GM19395 (cell line): Measurements from ENCODE around the gene LRP4.

Source experiments
- ATAC-seq: cut with Tn5 transposase; IDR thresholded peaks from one replicate; pipeline ENCODE4 v1.9.1; 2021; ENCODE audit warnings: mild to moderate bottlenecking, moderate library complexity; ENCODE audit not compliant: unreplicated experiment

The LRP4 gene

GRCh38 chr11:46894961-46895360 lies 23.4 kb downstream of the LRP4 start:
- no peak for ATAC-seq

DNA sequence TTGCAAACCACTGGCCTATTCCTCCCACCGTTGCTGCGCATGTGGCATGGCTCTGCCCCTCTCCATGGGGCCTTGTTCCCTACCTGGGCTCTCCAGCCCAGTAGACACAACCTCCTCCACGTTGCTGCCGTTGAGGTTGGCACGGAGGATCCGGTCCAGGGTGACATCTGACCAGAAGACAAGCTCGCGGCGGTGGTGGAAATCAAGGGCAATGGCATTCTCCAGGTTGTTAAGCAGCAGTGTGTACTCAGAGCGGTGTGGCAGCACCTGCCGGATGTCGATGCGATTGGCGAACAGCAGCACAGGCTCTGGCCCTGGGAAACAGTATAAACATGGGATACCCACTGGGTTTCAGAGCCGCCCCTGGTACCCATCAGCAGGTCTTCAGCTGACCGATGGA lies 23.8 kb downstream of the LRP4 start:
- ATAC-seq, result no peak

GRCh38 chr11:46892838-46893237 lies 25.5 kb downstream of the LRP4 start:
- no peak for ATAC-seq

GRCh38 chr11:46892109-46892508 lies 26.2 kb downstream of the LRP4 start:
- ATAC-seq, result no peak

DNA sequence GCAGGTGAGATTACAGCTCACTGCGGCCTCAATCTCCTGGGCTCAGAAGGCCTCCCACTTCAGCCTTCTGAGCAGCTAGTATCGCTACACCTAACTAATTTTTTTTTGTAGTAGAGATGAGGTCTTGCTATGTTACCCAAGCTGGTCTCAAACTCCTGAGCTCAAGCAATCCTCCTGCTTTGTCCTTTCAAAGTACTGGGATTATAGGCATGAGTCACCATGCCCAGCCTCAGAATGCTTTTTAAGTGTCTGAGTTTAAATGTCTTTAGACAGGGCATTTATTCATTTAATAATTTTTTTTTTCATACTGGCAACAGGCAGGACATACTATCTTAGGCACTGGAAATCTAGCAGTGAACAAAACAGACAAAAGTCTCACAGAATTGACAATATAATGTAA lies 27.7 kb downstream of the LRP4 start:
- ATAC-seq, result no peak

DNA sequence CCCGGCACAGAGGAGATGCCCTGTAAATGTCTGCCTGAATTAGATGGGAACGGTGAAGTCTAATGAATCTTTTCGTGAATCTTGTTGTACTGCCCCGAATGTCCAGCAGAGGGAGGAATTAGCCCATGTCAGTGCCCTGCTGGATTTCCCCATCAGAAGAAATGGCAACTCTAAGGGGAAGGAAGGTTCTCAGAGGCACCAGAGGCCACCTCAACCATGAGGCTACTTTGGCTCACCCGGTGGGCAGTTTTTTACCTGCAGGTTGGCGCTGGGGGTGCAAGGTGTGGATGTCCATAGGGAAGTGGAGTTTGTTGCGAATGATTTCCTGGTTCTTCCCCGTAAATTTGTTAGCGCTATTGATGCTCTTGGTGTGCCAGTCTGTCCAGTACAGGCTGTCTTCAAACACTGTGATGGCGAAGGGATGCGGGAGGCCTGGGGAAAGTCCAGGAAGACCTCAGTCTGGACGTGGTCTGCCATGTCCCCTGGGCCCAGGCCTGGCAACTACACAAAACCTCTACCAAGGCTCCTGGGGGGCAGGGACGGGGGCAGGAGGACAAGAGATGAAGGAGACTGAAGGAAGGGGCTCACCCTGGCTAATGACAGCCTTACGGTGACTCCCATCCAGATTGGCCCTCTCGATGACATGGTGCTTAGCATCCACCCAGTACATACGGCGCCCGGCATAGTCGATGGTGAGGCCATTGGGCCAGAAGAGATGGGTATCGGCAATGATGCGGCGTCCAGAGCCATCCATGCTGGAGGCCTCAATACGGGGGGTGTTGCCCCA lies 28.5 kb downstream of the LRP4 start:
- peak; percentile 71 for ATAC-seq

DNA sequence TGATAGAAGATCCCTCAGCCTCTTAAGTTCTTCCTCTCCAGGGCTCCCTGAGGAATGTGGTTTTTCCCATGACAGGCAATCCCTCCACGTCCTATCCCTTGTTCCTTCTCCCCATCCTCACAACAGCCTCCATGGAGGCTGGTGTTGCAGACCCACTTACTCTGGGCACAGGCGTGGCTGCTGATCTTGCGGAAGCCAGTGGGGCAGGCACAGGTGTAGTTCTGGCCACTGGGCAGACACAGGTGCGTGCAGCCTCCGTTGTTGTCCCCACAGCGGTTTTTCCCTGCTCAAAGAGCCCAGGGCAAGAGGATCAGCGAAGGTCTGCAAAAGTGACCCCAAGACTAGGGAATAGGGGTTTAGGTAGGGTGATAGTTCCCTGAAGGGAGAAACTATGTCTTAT lies 29.1 kb downstream of the LRP4 start:
- ATAC-seq, result no peak

GRCh38 chr11:46888636-46889035 lies 29.7 kb downstream of the LRP4 start:
- no peak for ATAC-seq

GRCh38 chr11:46886211-46886610 lies 32.1 kb downstream of the LRP4 start:
- ATAC-seq, result no peak

- ATAC-seq, result no peak
Observed at GRCh38 chr11:46879056-46879585, 39.2 kb downstream of the LRP4 start.

DNA sequence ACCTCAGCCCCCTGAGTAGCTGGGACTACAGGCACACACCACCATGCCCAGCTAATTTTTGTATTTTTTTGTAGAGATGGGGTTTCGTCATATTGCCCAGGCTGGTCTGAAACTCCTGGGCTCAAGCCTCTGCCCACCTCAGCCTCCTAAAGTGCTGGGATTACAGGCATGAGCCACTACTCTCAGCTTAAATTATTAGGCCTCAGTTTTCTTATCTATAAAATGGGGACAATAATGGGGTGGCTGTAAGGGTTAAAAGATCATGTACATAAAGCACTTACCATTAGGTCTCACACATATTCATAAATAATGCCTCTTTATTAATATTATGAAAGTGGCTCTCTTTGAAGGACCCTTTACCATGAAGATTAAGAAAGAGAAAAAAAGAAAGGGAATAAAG lies 40.8 kb downstream of the LRP4 start:
- ATAC-seq, result no peak

GRCh38 chr11:46876471-46876870 lies 41.9 kb downstream of the LRP4 start:
- no peak for ATAC-seq

DNA sequence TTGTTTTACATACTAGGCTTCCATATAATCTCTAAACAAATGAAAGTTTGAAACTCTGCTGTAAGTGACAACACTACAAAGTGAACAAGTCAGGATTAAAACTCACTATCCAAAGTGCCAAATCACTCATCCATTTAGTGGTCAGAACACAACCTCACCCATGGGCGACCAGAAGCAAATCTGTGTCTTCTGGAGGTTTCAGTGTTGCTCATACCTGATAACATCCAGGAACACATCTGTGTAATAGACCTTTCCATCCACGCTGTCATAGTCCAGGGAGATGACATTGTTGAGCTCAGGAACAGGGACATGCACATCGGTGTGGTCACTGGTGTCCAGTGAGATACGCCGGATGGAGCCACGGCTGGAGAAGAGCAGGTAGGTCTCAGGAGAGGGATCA lies 43.8 kb downstream of the LRP4 start:
- no peak for ATAC-seq

DNA sequence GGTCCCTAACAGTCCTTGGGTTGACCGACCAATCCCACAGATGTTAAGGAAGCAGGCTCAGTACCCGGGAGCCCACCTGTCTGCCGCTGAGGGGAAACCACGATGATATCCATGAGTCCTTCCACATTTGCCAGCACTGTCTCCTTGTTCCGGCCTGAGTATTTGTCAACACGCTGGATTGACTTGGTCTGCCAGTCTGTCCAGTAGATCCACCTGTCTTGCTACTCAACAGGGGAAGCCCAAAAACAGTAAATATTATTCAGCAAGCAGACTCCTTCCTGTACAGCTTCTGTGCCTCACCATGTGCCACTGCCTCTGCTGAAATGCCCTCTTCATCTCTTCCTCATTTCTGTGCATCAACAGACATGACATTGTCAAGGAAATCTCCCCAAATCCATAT lies 49.4 kb downstream of the LRP4 start:
- ATAC-seq, result no peak

DNA sequence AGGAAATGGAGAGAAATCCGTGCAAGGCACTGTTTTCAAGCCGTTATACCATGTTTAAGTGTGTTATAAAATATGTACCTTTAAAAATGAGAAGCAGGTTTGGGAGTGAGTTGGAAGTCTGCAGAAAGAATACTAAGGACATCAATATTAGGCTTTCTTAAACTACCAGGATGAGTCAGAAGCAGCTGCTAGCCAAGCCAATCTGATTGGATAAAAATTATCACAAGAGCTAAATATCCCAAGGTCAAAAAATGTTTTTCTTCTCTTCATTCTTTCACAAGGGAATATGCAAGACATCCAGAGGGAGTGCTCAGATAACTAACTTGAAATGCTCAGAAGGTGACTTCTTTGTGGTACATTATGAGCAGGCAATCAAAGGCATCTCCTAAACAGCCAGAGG lies 53.0 kb downstream of the LRP4 start:
- no peak for ATAC-seq

DNA sequence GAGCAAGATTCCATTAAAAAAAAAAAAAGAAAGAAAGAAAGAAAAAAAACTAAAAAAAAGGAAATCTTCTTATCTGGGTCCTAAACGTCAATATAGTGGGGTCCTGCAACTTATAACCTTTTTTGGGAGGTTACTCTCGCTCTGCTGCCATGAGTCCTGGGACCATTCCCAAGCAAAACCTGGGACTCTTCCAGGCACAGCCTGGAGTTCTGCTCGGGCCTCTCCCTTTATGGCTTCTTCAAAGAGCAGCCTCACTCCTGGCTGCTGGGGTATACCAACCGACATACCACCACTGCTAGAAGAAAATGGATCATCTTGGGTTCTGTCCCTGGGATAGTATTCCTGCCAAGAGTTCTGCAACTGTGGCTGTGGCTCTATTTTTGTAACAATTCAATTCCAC lies 58.1 kb downstream of the LRP4 start:
- ATAC-seq, result no peak

DNA sequence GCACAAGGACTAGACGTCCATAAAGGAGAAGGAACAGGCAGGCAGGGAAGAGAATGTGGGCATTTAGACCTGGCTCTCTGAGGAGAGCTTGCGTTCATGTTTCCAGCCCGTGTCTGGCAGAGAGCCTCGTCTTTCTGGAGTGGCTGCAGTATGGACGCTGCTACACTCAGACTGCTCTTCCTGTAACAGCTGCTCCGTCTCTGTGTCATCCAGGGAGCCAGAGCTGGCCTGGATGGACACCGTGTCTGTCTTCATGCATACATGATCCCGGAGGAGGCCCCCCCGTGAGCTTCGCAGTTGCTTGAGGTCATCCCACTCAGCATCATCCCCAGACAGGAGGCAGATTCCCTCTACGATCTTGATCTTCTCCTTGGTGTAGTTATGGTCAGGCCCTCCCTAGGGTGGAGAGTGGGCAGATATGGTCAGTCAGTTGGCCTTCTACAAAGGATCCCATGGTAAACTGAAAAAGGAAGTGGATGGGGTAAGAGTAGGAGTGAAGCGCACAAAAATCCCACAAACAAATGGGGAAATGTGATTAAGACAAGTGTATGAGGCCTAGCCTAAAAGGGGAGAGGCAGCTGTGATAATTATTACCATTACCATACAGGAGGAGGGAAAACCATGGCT lies 59.3 kb downstream of the LRP4 start:
- no peak for ATAC-seq

GRCh38 chr11:46857666-46858065 lies 60.7 kb downstream of the LRP4 start:
- no peak for ATAC-seq

GRCh38 chr11:46856605-46857343 lies 61.6 kb downstream of the LRP4 start:
- no peak for ATAC-seq

- no peak for ATAC-seq
Observed at GRCh38 chr11:46855863-46856262, 62.5 kb downstream of the LRP4 start.

- no peak for ATAC-seq
Observed at GRCh38 chr11:46855167-46855566, 63.2 kb downstream of the LRP4 start.
